Measurements from ENCODE around the gene CBX6. TPM values are rescaled to one million over a fixed set of nuclear protein-coding genes. Genes with fewer than 3 reads are reported as not detected.

The CBX6 gene
- total RNA-seq, 3 donors from 2014 or later (not counting 1 experiment from before 2014, with no cell fraction given), result 68.0 to 81.5 (median 75.7) TPM

- Mint-ChIP-seq H3K4me1 (peaks cover 26 to 45% of the 10 kb centered on the region in 2 donors), H3K36me3 (no peaks in the 10 kb centered on the region), H3K4me3 (peak overlapping the region; percentile 87), H3K27me3 (ENCODE audit: low read depth in 2 of 2) (peaks cover 0 to 11% of the 10 kb centered on the region in 2 donors), H3K27ac (peak overlapping the region; percentile 76 to 91), H3K9me3 (no peaks in the 10 kb centered on the region)
- Histone ChIP-seq H3K4me1 (ENCODE audit: control insufficient read depth, insufficient read depth, low read length) (peaks cover 50% of the 10 kb centered on the region), H3K27me3 (ENCODE audit: control insufficient read depth, insufficient read depth, low read length) (no peaks in the 10 kb centered on the region), H3K4me3 (ENCODE audit: low read length) (peak overlapping the region; percentile 44), H3K27ac (ENCODE audit: low read length) (peak overlapping the region; percentile 46), H3K36me3 (ENCODE audit: control insufficient read depth, insufficient read depth, low read length) (peaks cover 12% of the 10 kb centered on the region), H3K9me3 (ENCODE audit: control insufficient read depth, insufficient read depth, low read length) (no peaks in the 10 kb centered on the region)
- DNase-seq, result peak in 1 of 2 donors; percentile 55
- TF ChIP-seq CTCF (IDR thresholded peaks at IDR 0.05), result no peak
- intact Hi-C loops (cut with micrococcal nuclease), result loop anchor here (5.0 kb wide), 2 partner anchors 281 to 661 kb away; partner anchors contain the start of genes CBX7 and RPS19BP1
- WGBS (ENCODE audit: insufficient coverage), result 1% methylated on average over 70 of the region's 77 CpGs
- ATAC-seq, result peak in 2 of 3 donors; percentile 7 to 9
These were observed 450 bp downstream of the CBX6 start for GRCh38 chr22:38871360-38872171.

- Histone ChIP-seq H3K9me3 (ENCODE audit: control insufficient read depth, insufficient read depth, low read length) (no peaks in the 10 kb centered on the region), H3K4me1 (ENCODE audit: control insufficient read depth, insufficient read depth, low read length) (peaks cover 50% of the 10 kb centered on the region), H3K36me3 (ENCODE audit: control insufficient read depth, insufficient read depth, low read length) (peaks cover 14% of the 10 kb centered on the region), H3K27me3 (ENCODE audit: control insufficient read depth, insufficient read depth, low read length) (no peaks in the 10 kb centered on the region), H3K4me3 (ENCODE audit: low read length) (peak overlapping the region; percentile 44), H3K27ac (ENCODE audit: low read length) (peak overlapping the region; percentile 46)
- H3K9me3 Mint-ChIP-seq, result no peaks in the 10 kb centered on the region
- ATAC-seq (no peak), DNase-seq (peak in 1 of 2 donors; percentile 33)
- H3K4me3 Mint-ChIP-seq, result peak overlapping the region; percentile 87
- intact Hi-C loops (cut with micrococcal nuclease), result loop anchor here (5.0 kb wide), 2 partner anchors 281 to 661 kb away; partner anchors contain the start of genes CBX7 and RPS19BP1
- no peaks in the 10 kb centered on the region for H3K36me3 Mint-ChIP-seq
- 40% methylated on average over 1 of the region's 2 CpGs for WGBS (ENCODE audit: insufficient coverage)
- H3K27me3 Mint-ChIP-seq (ENCODE audit: low read depth in 2 of 2), result peaks cover 0 to 7% of the 10 kb centered on the region in 2 donors
- TF ChIP-seq CTCF (IDR thresholded peaks at IDR 0.05), result no peak
- H3K4me1 Mint-ChIP-seq, result peaks cover 26 to 45% of the 10 kb centered on the region in 2 donors
- H3K27ac Mint-ChIP-seq, result peak overlapping the region; percentile 76 to 91
These were observed 1.1 kb downstream of the CBX6 start for GRCh38 chr22:38870791-38871359.

- no peaks in the 10 kb centered on the region for H3K9me3 Mint-ChIP-seq
- 4% methylated on average over 10 of the region's 12 CpGs for WGBS (ENCODE audit: insufficient coverage)
- H3K4me1 Mint-ChIP-seq, result peaks cover 26 to 50% of the 10 kb centered on the region in 2 donors
- peak overlapping the region; percentile 36 for H3K27ac ChIP-seq (ENCODE audit: low read length)
- H3K27me3 Mint-ChIP-seq (ENCODE audit: low read depth in 2 of 2), result peaks cover 0 to 7% of the 10 kb centered on the region in 2 donors
- H3K4me1 ChIP-seq (ENCODE audit: control insufficient read depth, insufficient read depth, low read length), result peaks cover 50% of the 10 kb centered on the region
- ATAC-seq (peak; percentile 41 to 48 (median 48)), DNase-seq (peak; percentile 77 to 92)
- peak overlapping the region; percentile 44 for H3K4me3 ChIP-seq (ENCODE audit: low read length)
- no peaks in the 10 kb centered on the region for H3K27me3 ChIP-seq (ENCODE audit: control insufficient read depth, insufficient read depth, low read length)
- peak overlapping the region; percentile 76 to 91 for H3K27ac Mint-ChIP-seq
- H3K4me3 Mint-ChIP-seq, result peak overlapping the region; percentile 87
- intact Hi-C loops (cut with micrococcal nuclease), result loop anchor here (5.0 kb wide), 2 partner anchors 282 to 662 kb away; partner anchors contain the start of genes CBX7 and RPS19BP1
- TF ChIP-seq CTCF (IDR thresholded peaks at IDR 0.05), result peak; percentile 97
- no peaks in the 10 kb centered on the region for H3K36me3 Mint-ChIP-seq
- no peaks in the 10 kb centered on the region for H3K9me3 ChIP-seq (ENCODE audit: control insufficient read depth, insufficient read depth, low read length)
- peaks cover 20% of the 10 kb centered on the region for H3K36me3 ChIP-seq (ENCODE audit: control insufficient read depth, insufficient read depth, low read length)
These were observed 1.7 kb downstream of the CBX6 start for GRCh38 chr22:38870312-38870741.
